ENCODE data around the gene CHST5.
A peak's percentile ranks its signal among the peaks of the same experiment; 100 is the strongest.

CHST5 gene

DNA sequence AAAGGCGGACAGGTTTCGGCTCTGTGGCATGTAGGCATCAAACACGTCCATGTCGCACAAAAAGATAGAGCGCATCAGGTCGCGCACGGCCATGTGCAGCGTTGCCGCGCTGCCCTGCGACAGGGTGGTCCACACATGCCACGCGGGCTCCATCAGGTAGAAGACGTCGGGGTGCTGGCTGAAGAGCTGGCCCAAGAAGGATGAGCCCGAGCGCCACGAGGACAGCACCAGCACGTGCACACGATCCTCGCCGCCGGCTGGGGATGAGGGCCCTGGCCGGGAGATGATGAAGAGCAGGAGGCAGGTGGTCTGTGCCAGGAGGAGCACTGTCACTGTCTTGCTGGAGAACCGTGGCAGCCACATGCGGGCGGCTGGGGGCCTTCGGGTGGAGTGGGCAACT, 5.9 kb downstream of the CHST5 start:
- TF ChIP-seq, protein P1, sequence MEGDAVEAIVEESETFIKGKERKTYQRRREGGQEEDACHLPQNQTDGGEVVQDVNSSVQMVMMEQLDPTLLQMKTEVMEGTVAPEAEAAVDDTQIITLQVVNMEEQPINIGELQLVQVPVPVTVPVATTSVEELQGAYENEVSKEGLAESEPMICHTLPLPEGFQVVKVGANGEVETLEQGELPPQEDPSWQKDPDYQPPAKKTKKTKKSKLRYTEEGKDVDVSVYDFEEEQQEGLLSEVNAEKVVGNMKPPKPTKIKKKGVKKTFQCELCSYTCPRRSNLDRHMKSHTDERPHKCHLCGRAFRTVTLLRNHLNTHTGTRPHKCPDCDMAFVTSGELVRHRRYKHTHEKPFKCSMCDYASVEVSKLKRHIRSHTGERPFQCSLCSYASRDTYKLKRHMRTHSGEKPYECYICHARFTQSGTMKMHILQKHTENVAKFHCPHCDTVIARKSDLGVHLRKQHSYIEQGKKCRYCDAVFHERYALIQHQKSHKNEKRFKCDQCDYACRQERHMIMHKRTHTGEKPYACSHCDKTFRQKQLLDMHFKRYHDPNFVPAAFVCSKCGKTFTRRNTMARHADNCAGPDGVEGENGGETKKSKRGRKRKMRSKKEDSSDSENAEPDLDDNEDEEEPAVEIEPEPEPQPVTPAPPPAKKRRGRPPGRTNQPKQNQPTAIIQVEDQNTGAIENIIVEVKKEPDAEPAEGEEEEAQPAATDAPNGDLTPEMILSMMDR (IDR thresholded peaks at IDR 0.05; ENCODE audit: insufficient read depth, low read length) = no peak
- TF ChIP-seq, protein P2, sequence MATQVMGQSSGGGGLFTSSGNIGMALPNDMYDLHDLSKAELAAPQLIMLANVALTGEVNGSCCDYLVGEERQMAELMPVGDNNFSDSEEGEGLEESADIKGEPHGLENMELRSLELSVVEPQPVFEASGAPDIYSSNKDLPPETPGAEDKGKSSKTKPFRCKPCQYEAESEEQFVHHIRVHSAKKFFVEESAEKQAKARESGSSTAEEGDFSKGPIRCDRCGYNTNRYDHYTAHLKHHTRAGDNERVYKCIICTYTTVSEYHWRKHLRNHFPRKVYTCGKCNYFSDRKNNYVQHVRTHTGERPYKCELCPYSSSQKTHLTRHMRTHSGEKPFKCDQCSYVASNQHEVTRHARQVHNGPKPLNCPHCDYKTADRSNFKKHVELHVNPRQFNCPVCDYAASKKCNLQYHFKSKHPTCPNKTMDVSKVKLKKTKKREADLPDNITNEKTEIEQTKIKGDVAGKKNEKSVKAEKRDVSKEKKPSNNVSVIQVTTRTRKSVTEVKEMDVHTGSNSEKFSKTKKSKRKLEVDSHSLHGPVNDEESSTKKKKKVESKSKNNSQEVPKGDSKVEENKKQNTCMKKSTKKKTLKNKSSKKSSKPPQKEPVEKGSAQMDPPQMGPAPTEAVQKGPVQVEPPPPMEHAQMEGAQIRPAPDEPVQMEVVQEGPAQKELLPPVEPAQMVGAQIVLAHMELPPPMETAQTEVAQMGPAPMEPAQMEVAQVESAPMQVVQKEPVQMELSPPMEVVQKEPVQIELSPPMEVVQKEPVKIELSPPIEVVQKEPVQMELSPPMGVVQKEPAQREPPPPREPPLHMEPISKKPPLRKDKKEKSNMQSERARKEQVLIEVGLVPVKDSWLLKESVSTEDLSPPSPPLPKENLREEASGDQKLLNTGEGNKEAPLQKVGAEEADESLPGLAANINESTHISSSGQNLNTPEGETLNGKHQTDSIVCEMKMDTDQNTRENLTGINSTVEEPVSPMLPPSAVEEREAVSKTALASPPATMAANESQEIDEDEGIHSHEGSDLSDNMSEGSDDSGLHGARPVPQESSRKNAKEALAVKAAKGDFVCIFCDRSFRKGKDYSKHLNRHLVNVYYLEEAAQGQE (IDR thresholded peaks at IDR 0.05; ENCODE audit: insufficient replicate concordance, low read depth) = no peak
- TF ChIP-seq SPI1 (IDR thresholded peaks at IDR 0.05; ENCODE audit: borderline replicate concordance, low read depth) (no peak), GABPA (IDR thresholded peaks at IDR 0.05; ENCODE audit: low read depth) (no peak), POLR2AphosphoS5 (IDR thresholded peaks at IDR 0.05; ENCODE audit: low read depth) (no peak)
- no peaks in the 10 kb centered on the region for H3K27me3 ChIP-seq (ENCODE audit: insufficient read depth, poor library complexity, severe bottlenecking)
- no peak for DNase-seq (ENCODE audit: low read depth in 1 of 2, low spot score in 1 of 2)
- no peak overlapping the region for H3K27ac ChIP-seq (replicated peaks)
- no peak overlapping the region for H3K4me3 ChIP-seq (replicated peaks; ENCODE audit: insufficient read depth, low read length)

GRCh38 chr16:75529056-75529905, 6.6 kb downstream of the CHST5 start:
- Histone ChIP-seq H3K4me3 (replicated peaks; ENCODE audit: insufficient read depth, low read length) (no peak overlapping the region), H3K27ac (replicated peaks) (no peak overlapping the region), H3K27me3 (ENCODE audit: insufficient read depth, poor library complexity, severe bottlenecking) (no peaks in the 10 kb centered on the region)
- DNase-seq (ENCODE audit: low read depth in 1 of 2, low spot score in 1 of 2) = no peak
- TF ChIP-seq, protein P2 (IDR thresholded peaks at IDR 0.05; ENCODE audit: insufficient replicate concordance, low read depth) = no peak
- TF ChIP-seq SPI1 (IDR thresholded peaks at IDR 0.05; ENCODE audit: borderline replicate concordance, low read depth) (no peak), GABPA (IDR thresholded peaks at IDR 0.05; ENCODE audit: low read depth) (no peak), POLR2AphosphoS5 (IDR thresholded peaks at IDR 0.05; ENCODE audit: low read depth) (no peak)
- TF ChIP-seq, protein P1 (IDR thresholded peaks at IDR 0.05; ENCODE audit: insufficient read depth, low read length) = no peak

DNA sequence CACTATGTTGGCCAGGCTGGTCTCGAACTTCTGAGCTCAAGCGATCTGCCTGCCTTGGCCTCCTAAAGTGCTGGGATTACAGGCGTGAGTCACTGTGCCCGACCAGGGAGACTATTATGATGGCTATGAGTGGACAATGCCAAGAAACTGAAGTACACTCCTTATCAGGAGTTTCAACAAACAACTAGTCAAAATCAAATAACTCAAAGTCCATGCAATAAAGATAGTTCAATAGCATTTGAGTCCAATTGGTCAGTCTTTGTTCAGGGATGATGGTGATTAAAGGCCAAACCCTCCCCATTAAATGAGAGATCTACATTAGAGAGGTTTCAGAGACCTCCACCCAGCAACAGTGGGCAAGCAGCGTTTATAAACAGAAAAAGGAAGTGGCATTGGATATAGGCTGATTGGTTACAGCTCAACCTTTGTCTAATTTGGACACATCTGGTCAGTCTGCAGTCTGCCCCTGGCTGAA, 8.0 kb downstream of the CHST5 start:
- TF ChIP-seq POLR2AphosphoS5 (IDR thresholded peaks at IDR 0.05; ENCODE audit: low read depth) (no peak), GABPA (IDR thresholded peaks at IDR 0.05; ENCODE audit: low read depth) (no peak), SPI1 (IDR thresholded peaks at IDR 0.05; ENCODE audit: borderline replicate concordance, low read depth) (peak; percentile 55; the same call in 1 of the 2 replicates)
- no peak for DNase-seq (ENCODE audit: low read depth in 1 of 2, low spot score in 1 of 2)
- Histone ChIP-seq H3K27me3 (ENCODE audit: insufficient read depth, poor library complexity, severe bottlenecking) (no peaks in the 10 kb centered on the region), H3K4me3 (replicated peaks; ENCODE audit: insufficient read depth, low read length) (no peak overlapping the region), H3K27ac (replicated peaks) (no peak overlapping the region)

DNA sequence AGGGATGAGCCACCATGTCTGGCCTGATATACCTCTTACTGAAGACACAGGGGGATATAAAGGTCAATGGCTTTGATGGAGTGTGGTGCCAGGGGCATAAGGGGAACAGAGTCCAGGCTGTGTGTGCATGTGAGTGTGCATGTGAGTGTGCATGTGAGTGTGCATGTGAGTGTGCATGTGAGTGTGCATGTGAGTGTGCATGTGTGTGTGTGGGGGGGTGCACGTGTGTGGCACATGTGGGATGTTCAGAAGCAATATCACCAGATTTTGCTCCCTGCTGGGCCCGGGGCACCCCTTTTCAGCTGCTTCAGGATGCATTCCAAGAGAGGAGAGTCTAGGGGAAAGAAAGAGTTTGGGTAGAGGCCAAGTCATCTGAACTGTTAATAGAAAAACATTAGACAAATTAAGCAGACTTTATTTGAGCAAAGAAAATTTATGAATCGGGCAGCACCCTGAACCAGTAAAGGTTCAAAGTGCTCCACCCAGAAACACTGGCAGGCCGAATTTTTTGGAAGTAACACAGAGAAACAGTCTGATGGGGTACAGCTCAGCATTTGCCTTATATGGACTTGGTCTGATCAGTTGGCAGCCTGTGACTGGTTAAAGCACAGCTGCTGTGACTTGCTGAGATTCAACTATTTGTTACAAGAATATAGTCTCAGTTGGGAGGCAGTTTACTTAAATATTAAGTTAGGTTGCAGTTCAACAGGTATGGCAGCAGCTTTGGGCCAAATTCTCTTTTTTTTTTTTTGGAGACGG, 9.7 kb downstream of the CHST5 start:
- TF ChIP-seq GABPA (IDR thresholded peaks at IDR 0.05; ENCODE audit: low read depth) (no peak), SPI1 (IDR thresholded peaks at IDR 0.05; ENCODE audit: borderline replicate concordance, low read depth) (no peak), POLR2AphosphoS5 (IDR thresholded peaks at IDR 0.05; ENCODE audit: low read depth) (no peak)
- TF ChIP-seq, protein P2 (IDR thresholded peaks at IDR 0.05; ENCODE audit: insufficient replicate concordance, low read depth) = no peak
- TF ChIP-seq, protein P1 (IDR thresholded peaks at IDR 0.05; ENCODE audit: insufficient read depth, low read length) = no peak
- Histone ChIP-seq H3K27me3 (ENCODE audit: insufficient read depth, poor library complexity, severe bottlenecking) (no peaks in the 10 kb centered on the region), H3K4me3 (replicated peaks; ENCODE audit: insufficient read depth, low read length) (no peak overlapping the region), H3K27ac (replicated peaks) (no peak overlapping the region)
- DNase-seq (ENCODE audit: low read depth in 1 of 2, low spot score in 1 of 2) = no peak
